GM23338 (cell line): Measurements from ENCODE around the gene ZFHX3. TPM values are rescaled to one million over a fixed set of nuclear protein-coding genes. Genes with fewer than 3 reads are reported as not detected.

Experiments
- ATAC-seq: fragments of 200-7000 bp; cut with Tn5 transposase; 3 replicates; pipeline ENCODE4 v1.9.1; 2020
- DNase-seq: peaks from one replicate; pipeline ENCODE4 v3.0.0-alpha.2; 2015; ENCODE audit warnings: low spot score
- H2AFZ ChIP-seq: fragments of 200-600 bp; sonication (generic); 2 replicates; pipeline ENCODE4 v1.8.0; 2016; ENCODE audit warnings: antibody characterized with exemption, mild to moderate bottlenecking, moderate library complexity
- H3F3A ChIP-seq: fragments of 200-600 bp; sonication (generic); replicated peaks from 2 replicates; pipeline ENCODE4 v1.8.0; 2017; ENCODE audit warnings: antibody characterized with exemption, mixed run types, low read depth
- H3K27ac ChIP-seq: fragments of 200-600 bp; sonication (generic); 2 replicates; pipeline ENCODE4 v1.6.1; 2016; ENCODE audit warnings: low read depth
- H3K27me3 ChIP-seq: fragments of 200-600 bp; sonication (generic); 2 replicates; pipeline ENCODE4 v1.8.0; 2016; ENCODE audit warnings: mild to moderate bottlenecking, mixed run types, moderate library complexity; ENCODE audit not compliant: insufficient read depth
- H3K36me3 ChIP-seq: fragments of 200-600 bp; sonication (generic); 2 replicates; pipeline ENCODE4 v1.8.0; 2016; ENCODE audit warnings: mild to moderate bottlenecking; ENCODE audit not compliant: insufficient read depth
- H3K4me1 ChIP-seq: fragments of 200-600 bp; sonication (generic); 2 replicates; pipeline ENCODE4 v1.8.0; 2016; ENCODE audit warnings: mild to moderate bottlenecking, moderate library complexity; ENCODE audit not compliant: insufficient read depth
- H3K4me2 ChIP-seq: fragments of 200-600 bp; sonication (generic); 2 replicates; pipeline ENCODE4 v1.7.1; 2017; ENCODE audit warnings: mixed run types
- H3K4me3 ChIP-seq: fragments of 200-600 bp; sonication (generic); 2 replicates; pipeline ENCODE4 v1.6.1; 2016; ENCODE audit warnings: mixed run types
- H3K79me2 ChIP-seq: fragments of 200-600 bp; sonication (generic); replicated peaks from 2 replicates; pipeline ENCODE4 v1.8.0; 2017; ENCODE audit warnings: mild to moderate bottlenecking; ENCODE audit not compliant: insufficient read depth
- H3K9me2 ChIP-seq: fragments of 200-600 bp; sonication (generic); 2 replicates; pipeline ENCODE4 v1.8.0; 2017; ENCODE audit not compliant: insufficient read depth
- H4K20me1 ChIP-seq: fragments of 200-600 bp; sonication (generic); replicated peaks from 2 replicates; pipeline ENCODE4 v1.8.0; 2017; ENCODE audit warnings: mild to moderate bottlenecking; ENCODE audit not compliant: insufficient read depth
- H3K27ac Mint-ChIP-seq: 2 replicates; pipeline ENCODE4 v1.8.0; 2020; ENCODE audit warnings: inconsistent platforms, mild to moderate bottlenecking, moderate library complexity, mixed read lengths
- H3K27me3 Mint-ChIP-seq: 3 replicates; pipeline ENCODE4 v1.8.0; 2022; ENCODE audit warnings: low read depth, mild to moderate bottlenecking, moderate library complexity, mixed read lengths, inconsistent platforms; ENCODE audit not compliant: insufficient read depth, poor library complexity
- H3K36me3 Mint-ChIP-seq: 3 replicates; pipeline ENCODE4 v1.8.0; 2021; ENCODE audit warnings: low read depth, mild to moderate bottlenecking, inconsistent platforms, moderate library complexity, mixed read lengths
- H3K4me1 Mint-ChIP-seq: 3 replicates; pipeline ENCODE4 v1.8.0; 2020; ENCODE audit warnings: mild to moderate bottlenecking, inconsistent platforms, mixed read lengths
- H3K4me3 Mint-ChIP-seq: 3 replicates; pipeline ENCODE4 v1.8.0; 2021; ENCODE audit warnings: moderate library complexity, mild to moderate bottlenecking, inconsistent platforms, mixed read lengths
- H3K9me3 Mint-ChIP-seq: 3 replicates; pipeline ENCODE4 v1.8.0; 2020; ENCODE audit warnings: moderate library complexity, mild to moderate bottlenecking, inconsistent platforms, mixed read lengths
- CREB1 ChIP-seq: fragments of 250-450 bp; sonication (Bioruptor Pico); IDR thresholded peaks from 2 replicates; pipeline ENCODE4 v1.5.0; 2020; ENCODE audit warnings: low read depth, mild to moderate bottlenecking, moderate library complexity
- EZH2 ChIP-seq: fragments of 200-600 bp; sonication (generic); IDR thresholded peaks from one replicate; pipeline ENCODE4 v1.8.0; 2017; ENCODE audit warnings: antibody characterized with exemption, mild to moderate bottlenecking, low read depth; ENCODE audit not compliant: unreplicated experiment
- POLR2AphosphoS5 ChIP-seq: IDR thresholded peaks from 2 replicates; pipeline ENCODE4 v1.6.1; 2016; ENCODE audit warnings: antibody characterized with exemption, low read depth
- STAT1 ChIP-seq: IDR thresholded peaks from one replicate; pipeline ENCODE4 v1.6.1; 2016; ENCODE audit warnings: antibody characterized with exemption; ENCODE audit not compliant: unreplicated experiment
- ZNF114 ChIP-seq: fragments of 250-450 bp; sonication (Bioruptor Pico); IDR thresholded peaks from 2 replicates; pipeline ENCODE4 v1.5.0; 2020; ENCODE audit warnings: mild to moderate bottlenecking, moderate library complexity
- polyA plus RNA-seq: library from polyadenylated mRNA; unstranded; fragments of >200 nt; fragmentation: Nextera tagmentation; extraction: Ambion mirVana; gene quantifications from 2 replicates; pipeline ENCODE4 v1.2.1, GENCODE V29; 2016
- total RNA-seq: library from RNA; depleted of rRNA; stranded (reverse); fragments of >200 nt; shearing (Covaris generic); gene quantifications from 2 replicates; pipeline ENCODE4 v1.2.3, GENCODE V29; 2014
- TF ChIP-seq, protein P1 (sequence below): fragments of 250-450 bp; sonication (Bioruptor Pico); IDR thresholded peaks from 2 replicates; pipeline ENCODE4 v1.5.0; 2020; ENCODE audit warnings: mild to moderate bottlenecking, moderate library complexity
- TF ChIP-seq, protein P2 (sequence below), 2 experiments: fragments of 200-600 bp in 1 of 2; sonication (generic) in 1 of 2; conservative IDR thresholded peaks; 2 replicates each; pipeline versions ENCODE4 v1.5.1 to v1.6.1; 2016 to 2017; ENCODE audit warnings: antibody characterized with exemption in 2 of 2, low read depth in 2 of 2, mild to moderate bottlenecking in 2 of 2, moderate library complexity in 1 of 2
- TF ChIP-seq, protein P3 (sequence below): IDR thresholded peaks from 2 replicates; pipeline ENCODE4 v1.6.1; 2016; ENCODE audit warnings: antibody characterized with exemption

ZFHX3 gene
- total and polyA plus RNA-seq, 2 experiments from 2014 or later = 1.0 to 1.5 TPM

DNA sequence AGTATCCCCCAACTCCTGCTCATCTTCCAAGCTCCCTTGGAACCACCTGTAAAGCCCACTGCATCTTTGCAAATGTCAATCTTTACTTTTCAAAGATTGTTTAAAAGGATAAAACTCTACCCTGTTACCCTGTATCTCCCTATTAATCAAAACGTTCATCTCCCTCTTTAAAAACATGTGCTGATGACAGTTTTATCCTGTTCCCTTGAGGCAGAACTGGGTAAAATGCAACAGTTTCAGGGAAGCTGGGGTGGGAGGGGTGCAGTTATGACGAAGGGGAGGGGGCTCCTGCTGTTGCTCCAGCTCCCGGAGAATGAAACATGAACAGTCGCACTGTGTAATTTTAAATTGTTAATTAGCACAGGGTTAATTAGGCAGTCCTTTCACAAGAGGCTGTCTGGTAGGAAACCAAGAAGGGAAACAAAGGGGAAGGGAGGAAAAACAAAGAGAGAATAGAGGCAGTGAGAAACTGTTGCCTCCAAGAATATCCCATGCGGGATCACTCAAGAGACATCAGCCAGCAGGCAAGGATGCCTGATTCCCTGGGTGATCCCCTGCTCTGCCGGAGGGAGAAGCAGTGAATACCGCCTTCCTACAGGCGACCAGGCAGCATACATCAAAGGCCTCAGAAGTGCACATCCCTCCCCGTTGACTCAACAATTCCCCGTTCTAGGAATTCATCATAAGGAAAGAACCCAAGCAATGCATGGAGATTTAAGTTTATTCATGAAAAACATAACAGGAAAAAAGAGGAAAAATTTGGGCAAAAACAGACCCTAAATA is 84.2 kb downstream of the ZFHX3 start:
- no peak overlapping the region for H2AFZ ChIP-seq
- H3K4me3 ChIP-seq = no peak overlapping the region
- Mint-ChIP-seq H3K27ac (no peak overlapping the region), H3K4me1 (peaks cover 7% of the 10 kb centered on the region; the same call in 1 of the 3 replicates), H3K9me3 (no peaks in the 10 kb centered on the region; the same call in 2 of the 3 replicates), H3K4me3 (no peak overlapping the region), H3K36me3 (no peaks in the 10 kb centered on the region), H3K27me3 (peaks cover 16% of the 10 kb centered on the region)
- peak; percentile 20; the same call in 1 of the 3 replicates for ATAC-seq
- no peak overlapping the region for H3K27ac ChIP-seq
- no peak overlapping the region for H3K4me2 ChIP-seq
- no peaks in the 10 kb centered on the region for H4K20me1 ChIP-seq
- no peak for DNase-seq
- H3K9me2 ChIP-seq = no peaks in the 10 kb centered on the region
- no peaks in the 10 kb centered on the region for H3K4me1 ChIP-seq
- H3K36me3 ChIP-seq = no peaks in the 10 kb centered on the region
- no peaks in the 10 kb centered on the region for H3K79me2 ChIP-seq
- TF ChIP-seq, protein P1, sequence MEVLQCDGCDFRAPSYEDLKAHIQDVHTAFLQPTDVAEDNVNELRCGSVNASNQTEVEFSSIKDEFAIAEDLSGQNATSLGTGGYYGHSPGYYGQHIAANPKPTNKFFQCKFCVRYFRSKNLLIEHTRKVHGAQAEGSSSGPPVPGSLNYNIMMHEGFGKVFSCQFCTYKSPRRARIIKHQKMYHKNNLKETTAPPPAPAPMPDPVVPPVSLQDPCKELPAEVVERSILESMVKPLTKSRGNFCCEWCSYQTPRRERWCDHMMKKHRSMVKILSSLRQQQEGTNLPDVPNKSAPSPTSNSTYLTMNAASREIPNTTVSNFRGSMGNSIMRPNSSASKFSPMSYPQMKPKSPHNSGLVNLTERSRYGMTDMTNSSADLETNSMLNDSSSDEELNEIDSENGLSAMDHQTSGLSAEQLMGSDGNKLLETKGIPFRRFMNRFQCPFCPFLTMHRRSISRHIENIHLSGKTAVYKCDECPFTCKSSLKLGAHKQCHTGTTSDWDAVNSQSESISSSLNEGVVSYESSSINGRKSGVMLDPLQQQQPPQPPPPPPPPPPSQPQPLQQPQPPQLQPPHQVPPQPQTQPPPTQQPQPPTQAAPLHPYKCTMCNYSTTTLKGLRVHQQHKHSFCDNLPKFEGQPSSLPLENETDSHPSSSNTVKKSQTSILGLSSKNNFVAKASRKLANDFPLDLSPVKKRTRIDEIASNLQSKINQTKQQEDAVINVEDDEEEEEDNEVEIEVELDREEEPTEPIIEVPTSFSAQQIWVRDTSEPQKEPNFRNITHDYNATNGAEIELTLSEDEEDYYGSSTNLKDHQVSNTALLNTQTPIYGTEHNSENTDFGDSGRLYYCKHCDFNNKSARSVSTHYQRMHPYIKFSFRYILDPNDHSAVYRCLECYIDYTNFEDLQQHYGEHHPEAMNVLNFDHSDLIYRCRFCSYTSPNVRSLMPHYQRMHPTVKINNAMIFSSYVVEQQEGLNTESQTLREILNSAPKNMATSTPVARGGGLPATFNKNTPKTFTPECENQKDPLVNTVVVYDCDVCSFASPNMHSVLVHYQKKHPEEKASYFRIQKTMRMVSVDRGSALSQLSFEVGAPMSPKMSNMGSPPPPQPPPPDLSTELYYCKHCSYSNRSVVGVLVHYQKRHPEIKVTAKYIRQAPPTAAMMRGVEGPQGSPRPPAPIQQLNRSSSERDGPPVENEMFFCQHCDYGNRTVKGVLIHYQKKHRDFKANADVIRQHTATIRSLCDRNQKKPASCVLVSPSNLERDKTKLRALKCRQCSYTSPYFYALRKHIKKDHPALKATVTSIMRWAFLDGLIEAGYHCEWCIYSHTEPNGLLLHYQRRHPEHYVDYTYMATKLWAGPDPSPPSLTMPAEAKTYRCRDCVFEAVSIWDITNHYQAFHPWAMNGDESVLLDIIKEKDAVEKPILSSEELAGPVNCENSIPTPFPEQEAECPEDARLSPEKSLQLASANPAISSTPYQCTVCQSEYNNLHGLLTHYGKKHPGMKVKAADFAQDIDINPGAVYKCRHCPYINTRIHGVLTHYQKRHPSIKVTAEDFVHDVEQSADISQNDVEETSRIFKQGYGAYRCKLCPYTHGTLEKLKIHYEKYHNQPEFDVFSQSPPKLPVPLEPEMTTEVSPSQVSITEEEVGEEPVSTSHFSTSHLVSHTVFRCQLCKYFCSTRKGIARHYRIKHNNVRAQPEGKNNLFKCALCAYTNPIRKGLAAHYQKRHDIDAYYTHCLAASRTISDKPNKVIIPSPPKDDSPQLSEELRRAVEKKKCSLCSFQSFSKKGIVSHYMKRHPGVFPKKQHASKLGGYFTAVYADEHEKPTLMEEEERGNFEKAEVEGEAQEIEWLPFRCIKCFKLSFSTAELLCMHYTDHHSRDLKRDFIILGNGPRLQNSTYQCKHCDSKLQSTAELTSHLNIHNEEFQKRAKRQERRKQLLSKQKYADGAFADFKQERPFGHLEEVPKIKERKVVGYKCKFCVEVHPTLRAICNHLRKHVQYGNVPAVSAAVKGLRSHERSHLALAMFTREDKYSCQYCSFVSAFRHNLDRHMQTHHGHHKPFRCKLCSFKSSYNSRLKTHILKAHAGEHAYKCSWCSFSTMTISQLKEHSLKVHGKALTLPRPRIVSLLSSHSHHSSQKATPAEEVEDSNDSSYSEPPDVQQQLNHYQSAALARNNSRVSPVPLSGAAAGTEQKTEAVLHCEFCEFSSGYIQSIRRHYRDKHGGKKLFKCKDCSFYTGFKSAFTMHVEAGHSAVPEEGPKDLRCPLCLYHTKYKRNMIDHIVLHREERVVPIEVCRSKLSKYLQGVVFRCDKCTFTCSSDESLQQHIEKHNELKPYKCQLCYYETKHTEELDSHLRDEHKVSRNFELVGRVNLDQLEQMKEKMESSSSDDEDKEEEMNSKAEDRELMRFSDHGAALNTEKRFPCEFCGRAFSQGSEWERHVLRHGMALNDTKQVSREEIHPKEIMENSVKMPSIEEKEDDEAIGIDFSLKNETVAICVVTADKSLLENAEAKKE (CRISPR knock-in tag) = no peak
- TF ChIP-seq, protein P2, sequence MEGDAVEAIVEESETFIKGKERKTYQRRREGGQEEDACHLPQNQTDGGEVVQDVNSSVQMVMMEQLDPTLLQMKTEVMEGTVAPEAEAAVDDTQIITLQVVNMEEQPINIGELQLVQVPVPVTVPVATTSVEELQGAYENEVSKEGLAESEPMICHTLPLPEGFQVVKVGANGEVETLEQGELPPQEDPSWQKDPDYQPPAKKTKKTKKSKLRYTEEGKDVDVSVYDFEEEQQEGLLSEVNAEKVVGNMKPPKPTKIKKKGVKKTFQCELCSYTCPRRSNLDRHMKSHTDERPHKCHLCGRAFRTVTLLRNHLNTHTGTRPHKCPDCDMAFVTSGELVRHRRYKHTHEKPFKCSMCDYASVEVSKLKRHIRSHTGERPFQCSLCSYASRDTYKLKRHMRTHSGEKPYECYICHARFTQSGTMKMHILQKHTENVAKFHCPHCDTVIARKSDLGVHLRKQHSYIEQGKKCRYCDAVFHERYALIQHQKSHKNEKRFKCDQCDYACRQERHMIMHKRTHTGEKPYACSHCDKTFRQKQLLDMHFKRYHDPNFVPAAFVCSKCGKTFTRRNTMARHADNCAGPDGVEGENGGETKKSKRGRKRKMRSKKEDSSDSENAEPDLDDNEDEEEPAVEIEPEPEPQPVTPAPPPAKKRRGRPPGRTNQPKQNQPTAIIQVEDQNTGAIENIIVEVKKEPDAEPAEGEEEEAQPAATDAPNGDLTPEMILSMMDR (conservative IDR thresholded peaks at IDR 0.05; ENCODE audit: low read depth in 2 of 2) = no peak
- TF ChIP-seq ZNF114 (CRISPR knock-in tag) (no peak), EZH2 (no peak), CREB1 (CRISPR knock-in tag) (no peak), POLR2AphosphoS5 (no peak), STAT1 (no peak)
- TF ChIP-seq, protein P3, sequence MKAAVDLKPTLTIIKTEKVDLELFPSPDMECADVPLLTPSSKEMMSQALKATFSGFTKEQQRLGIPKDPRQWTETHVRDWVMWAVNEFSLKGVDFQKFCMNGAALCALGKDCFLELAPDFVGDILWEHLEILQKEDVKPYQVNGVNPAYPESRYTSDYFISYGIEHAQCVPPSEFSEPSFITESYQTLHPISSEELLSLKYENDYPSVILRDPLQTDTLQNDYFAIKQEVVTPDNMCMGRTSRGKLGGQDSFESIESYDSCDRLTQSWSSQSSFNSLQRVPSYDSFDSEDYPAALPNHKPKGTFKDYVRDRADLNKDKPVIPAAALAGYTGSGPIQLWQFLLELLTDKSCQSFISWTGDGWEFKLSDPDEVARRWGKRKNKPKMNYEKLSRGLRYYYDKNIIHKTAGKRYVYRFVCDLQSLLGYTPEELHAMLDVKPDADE = no peak
- no peaks in the 10 kb centered on the region for H3K27me3 ChIP-seq
- H3F3A ChIP-seq = no peaks in the 10 kb centered on the region
